Fibroblast of skin of abdomen (primary cell): Measurements from ENCODE around the gene MYH16. TPM values are rescaled to one million over a fixed set of nuclear protein-coding genes. Genes with fewer than 3 reads are reported as not detected.
"Not testable (repeated sequence)": the region's sequence is repeated elsewhere in the genome, so short reads cannot be mapped to it uniquely, and the experiment has no call there.

Experiments
- DNase-seq: peaks from one replicate; pipeline ENCODE4 v3.0.0-alpha.2; 2013
- polyA plus RNA-seq, 2 experiments: library from polyadenylated mRNA; unstranded; fragments of 120-200 nt; gene quantifications; one replicate each; pipeline ENCODE4 v1.2.1, GENCODE V29; 2013; ENCODE audit not compliant: insufficient read length in 2 of 2

The MYH16 gene
- not detected for polyA plus RNA-seq (2013, experiment 1 of 2; ENCODE audit: insufficient read length)
- 0.05 TPM for polyA plus RNA-seq (2013, experiment 2 of 2; ENCODE audit: insufficient read length)

DNA sequence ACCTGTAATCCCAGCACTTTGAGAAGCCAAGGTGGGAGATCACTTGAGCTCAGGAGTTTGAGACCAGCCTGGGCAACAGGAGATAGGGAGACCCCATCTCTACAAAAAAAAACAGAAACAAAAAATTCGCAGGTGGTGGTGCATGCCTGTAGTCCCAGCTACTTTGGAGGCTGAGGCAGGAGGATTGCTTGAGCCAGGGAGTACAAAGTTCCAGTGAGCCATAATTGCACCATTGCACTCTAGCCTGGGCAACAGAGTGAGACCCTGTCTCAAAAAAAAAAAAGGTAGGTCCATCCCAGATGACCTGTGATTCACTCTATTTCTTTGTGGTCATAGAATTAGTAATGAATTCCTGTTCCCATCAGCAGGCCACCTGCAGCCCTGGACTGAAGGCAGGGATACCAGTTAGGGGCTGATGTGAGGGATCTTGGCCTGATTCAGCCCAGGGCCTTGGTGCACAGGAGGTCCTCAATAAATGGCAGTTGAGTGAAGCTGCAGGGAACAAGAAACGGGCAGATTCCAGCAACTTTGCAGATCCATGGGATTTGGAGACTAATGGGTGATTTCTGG, at the start of gene MYH16:
MYH16 (plus strand) TSS at position 364 of the 570 bp plus-strand sequence.
- no peak for DNase-seq

DNA sequence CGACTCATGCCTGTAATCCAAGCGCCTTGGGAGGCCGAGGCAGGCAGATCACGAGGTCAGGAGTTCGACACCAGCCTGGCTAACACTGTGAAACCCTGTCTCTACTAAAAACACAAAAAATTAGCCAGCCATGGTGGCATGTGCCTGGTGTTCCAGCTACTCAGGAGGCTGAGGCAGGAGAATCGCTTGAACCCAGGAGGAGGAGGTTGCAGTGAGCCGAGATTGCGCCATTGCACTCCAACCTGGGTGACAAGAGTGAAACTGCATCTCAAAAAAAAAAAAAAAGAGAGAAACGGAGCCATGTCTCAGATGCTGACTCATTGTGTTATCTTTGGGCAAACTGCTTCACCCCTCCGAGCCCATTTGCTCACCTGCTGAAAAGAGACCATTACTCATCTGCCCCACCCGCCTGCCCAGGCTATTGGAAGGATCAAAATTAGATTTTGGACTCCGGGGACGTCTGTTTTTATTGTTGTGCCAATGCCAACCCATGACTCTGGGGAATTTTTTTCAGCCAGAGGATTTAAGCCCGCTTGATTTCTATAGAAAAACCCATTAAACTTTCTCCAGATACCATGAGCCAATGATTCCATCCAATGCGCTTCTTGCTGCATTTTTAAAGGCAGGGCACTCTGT, 48.3 kb upstream of the MYH16 start:
- not testable (repeated sequence) for DNase-seq

DNA sequence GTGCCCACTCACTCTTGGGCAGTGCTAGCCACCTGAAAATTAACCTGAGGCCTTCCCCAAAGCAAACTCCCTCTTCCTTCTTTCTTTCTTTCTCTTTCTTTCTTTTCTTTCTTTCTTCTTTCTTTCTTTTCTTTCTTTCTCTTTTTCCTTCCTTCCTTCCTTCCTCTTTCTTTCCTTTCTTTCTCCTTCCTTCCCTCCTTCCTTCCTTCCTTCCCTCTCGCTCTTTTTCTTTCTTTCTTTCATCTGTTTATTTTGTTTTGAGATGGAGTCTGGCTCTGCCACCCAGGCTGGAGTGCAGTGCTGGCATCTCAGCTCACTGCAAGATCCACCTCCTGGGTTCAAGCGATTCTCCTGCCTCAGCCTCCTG, 47.8 kb upstream of the MYH16 start:
- DNase-seq, result no peak

DNA sequence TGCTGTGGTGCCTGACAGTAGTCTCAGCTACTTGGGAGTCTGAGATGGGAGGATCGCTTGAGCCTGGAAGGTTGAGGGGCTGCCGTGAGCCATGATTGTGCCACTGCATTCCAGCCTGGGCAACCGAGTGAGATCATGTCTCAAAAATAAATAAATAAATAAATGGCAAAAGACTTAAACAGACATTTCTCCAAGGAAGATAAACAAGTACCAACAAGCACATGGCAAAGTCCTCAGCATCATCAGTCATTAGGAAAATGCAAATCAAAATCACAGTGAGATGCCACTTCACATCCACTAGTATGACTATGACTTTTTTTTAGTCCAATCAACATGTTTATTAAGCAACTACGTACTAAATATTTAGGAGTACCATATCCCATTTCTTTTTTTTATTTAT, 43.4 kb upstream of the MYH16 start:
- no peak for DNase-seq

DNA sequence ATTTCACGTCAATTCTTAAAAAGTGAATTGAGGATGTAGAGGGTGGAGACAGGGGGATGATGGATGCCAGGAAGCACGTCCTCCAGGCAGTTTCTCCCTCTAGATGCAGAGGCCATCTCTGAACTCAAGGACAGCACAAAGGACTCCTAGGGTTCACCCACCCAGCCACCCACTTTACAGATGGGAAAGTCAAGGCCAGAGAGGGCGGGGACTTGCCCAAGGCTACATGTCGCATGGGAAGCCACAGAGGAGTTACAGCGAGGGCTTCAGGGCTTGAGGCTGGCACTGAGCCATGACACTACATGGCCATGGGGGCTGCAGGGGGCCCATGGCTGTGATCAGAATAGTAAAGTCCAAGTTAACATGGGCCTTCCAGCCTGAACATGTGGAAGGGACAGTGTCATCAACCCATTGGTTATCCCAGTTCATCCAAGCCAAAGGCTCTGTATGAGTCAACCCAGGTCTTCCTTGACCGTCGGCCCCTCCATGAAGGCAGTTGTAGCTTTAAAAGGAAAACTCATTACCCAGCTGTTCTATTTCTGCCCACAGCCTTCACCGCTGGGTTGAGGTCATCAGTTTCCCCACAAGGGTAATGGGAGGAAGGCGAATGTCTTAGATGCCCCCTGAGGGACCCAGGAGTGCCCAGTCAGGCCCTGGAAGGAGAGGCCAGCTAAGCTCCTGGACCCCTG, 40.4 kb upstream of the MYH16 start:
- no peak for DNase-seq

DNA sequence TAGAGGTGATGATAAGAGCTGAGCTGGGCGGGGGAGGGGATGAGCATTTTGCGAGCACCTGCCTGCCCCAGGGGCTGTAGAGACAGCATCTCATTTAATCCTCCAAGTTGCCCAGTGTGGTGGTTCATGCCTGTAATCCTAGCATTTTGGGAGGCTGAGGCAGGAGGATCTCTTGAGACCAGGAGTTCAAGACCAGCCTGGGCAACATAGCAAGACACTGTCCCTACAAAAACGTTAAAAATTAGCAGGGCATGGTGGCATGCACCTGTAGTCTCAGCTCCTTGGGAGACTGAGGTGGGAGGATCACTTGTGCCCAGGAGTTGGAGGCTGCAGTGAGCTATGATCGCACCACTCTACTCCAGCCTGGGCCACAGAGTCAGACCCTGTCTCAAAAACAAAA, 39.7 kb upstream of the MYH16 start:
- DNase-seq, result not testable (repeated sequence)

DNA sequence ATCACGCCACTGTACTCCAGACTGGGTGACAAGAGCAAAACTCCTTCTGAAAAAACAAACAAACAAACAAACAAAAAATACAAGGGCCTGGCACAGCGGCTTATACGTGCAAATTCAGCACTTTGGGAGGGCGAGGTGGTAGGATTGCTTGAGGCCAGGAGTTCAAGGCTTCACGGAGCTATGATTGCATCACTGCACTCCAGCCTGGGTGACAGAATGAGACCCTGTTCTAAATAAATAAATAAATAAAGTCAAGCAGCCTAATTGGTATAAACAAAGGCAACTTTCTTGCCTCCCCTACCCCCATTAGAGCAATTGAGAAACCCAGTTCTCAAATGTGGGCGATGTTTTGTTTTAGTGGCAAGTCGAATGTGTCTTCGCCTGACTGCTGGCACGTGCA, 38.5 kb upstream of the MYH16 start:
- no peak for DNase-seq

DNA sequence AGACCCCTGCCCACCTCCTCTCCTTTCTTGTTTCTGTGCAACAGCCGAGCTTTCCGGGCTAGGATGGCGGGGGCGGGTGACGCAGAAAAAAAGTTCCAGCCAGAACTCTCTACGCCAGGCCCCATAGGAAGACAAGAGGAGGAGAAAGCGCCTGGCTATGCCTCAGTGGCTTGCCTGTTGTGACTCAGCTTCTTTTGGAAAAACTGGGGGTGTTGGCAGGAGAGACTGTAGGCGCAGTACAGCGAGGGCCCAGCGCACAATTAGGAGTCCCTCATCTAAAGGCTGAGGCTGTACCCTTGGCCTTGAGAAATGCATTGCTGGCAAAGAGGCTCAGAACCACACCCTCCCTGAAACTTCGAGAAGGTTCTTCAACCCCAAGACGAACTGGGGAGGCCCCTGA, 36.7 kb upstream of the MYH16 start:
- no peak for DNase-seq

DNA sequence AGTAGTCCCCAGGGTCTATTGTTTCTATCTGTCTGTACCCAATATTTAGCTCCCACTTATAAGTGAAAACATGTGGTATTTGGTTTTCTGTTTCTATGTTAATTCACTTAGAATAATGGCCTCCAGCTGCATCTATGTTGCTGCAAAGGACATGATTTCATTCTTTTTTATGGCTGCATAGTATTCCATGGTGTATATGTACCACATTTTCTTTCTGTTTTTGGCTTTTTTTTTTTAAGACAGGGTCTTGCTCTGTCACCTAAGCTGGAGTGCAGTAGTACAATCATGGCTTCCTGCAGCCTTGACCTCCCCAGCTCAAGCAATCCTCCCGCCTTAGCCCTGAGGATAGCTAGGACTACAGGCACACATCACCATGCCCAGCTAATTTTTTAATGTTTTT, 34.8 kb upstream of the MYH16 start:
- DNase-seq, result not testable (repeated sequence)

DNA sequence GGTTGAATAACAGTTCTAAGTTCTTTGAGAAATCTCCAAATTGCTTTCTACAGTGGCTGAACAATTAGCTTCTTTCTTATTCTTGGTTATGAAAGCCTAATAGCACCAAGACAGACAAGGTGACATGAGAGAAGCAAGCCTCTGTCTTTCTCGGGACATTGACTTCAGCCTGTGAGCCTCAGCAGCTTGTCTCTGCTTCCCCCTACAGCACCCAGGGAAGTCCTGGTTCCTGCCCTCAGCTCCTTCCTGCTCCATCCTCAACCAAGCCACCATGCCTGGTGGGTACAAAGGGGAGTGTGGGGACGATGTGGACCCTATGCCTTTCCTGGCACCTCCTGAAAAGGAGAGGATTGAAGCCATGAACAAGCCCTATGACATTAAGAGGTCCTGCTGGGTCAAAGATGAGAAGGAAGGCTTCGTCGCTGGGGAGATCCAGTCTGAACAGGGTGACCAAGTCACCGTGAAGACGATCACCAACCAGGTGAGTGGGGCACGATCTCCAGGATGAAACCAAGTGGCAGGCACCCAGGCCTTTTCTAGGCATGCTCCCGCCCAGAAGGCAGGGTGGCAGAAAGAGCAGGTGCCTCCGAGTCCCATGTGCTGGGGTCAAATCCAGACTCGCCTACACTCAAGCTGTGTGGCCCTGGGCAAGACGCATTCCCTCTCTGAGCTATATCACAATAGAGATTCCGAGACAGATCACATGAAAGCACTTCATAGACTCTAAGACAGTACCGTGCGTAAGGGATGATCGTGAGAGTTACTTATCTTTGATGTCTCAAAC, 33.9 kb upstream of the MYH16 start:
- DNase-seq, result no peak

DNA sequence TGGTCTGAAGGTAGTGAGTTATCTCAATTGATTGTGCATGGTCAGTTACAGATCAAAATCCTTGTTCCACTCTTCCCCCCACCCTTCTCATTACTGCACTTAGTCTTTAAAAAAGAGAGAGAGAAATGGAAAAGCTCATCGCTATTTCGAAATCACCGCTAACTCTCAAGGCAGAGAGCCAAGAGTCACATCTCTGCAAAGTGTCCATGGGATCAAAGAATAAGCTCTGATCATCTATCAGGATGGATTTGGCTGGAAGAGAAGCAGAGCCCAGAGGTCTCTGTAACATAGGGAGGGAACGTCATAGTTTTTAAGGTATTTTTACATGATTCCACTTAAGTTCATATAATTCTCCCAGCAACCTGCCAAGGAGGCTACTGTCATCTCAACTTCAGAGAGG, 30.0 kb upstream of the MYH16 start:
- no peak for DNase-seq

DNA sequence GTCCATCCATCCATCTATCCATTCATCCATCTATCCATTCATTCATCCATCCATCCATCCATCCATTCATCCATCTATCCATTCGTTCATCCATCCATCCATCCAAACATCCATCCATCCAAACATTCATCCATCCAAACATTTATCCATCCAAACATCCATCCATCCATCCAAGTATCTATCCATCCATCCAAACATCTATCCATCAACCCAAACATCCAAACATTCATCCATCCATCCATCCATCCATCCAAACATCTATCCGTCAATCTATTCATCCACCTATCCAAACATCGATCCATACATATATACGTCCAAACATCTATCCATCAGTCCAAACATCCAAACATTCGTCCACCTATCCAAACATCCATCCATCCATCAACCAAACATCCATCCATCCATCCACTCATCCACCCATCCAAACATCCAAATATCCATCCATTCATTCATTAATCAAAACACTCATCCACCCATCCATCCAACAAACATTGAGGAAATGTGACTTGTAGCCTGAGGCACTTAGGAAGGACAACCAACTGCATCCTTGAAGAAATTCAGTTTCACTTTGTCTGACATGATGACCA, 28.8 kb upstream of the MYH16 start:
- no peak for DNase-seq

DNA sequence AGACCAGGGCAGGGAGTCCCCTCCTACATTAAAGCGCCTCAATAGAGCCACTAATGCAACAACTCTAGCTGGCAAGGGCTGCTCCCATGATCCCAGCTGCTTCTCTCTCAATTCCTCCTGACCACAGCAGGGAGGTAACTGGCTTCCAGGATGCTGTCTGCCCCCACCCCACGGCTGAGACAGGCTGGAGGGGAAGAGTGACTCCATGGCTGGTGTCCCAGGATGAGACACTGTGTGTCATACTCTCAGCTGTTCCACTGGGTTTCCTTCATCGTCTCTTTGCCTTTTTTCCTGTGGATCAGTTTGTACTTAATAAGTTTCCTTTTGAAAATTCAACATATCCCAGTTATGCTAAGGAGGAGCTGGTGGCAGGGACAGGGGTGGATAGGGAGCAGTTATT, 27.7 kb upstream of the MYH16 start:
- peak; percentile 36 for DNase-seq

DNA sequence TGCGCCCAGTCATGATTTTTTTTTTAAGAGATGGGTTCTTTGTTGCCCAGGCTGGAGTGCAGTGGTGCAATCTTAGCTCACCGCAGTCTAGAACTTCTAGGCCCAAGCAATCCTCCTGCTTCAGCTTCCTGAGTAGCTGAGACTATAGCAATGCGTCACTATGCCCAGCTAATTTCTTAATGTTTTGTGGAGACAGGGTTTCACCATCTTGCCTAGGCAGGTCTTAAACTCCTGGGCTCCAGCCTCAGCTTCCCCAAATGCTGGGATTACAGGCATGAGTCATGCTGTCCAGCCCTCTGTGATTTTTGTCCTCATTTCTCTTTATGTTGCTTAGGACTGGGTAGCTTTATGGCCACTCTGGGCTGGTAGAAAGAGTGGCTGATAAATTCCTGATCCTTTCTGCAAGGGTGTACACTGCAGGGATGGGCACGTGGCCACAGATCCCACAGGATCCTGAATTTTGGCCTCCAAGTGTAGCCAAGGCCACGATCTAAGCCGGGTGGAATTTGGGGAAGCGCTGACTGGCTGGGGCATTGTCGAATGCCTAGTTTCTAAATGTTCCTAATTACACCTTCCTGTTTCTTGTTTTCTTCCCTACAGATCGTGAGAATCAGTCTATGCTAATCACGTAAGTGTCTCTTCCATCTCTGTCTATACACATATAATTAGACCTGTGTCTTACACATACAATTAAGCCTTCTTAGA, 24.1 kb upstream of the MYH16 start:
- no peak for DNase-seq

DNA sequence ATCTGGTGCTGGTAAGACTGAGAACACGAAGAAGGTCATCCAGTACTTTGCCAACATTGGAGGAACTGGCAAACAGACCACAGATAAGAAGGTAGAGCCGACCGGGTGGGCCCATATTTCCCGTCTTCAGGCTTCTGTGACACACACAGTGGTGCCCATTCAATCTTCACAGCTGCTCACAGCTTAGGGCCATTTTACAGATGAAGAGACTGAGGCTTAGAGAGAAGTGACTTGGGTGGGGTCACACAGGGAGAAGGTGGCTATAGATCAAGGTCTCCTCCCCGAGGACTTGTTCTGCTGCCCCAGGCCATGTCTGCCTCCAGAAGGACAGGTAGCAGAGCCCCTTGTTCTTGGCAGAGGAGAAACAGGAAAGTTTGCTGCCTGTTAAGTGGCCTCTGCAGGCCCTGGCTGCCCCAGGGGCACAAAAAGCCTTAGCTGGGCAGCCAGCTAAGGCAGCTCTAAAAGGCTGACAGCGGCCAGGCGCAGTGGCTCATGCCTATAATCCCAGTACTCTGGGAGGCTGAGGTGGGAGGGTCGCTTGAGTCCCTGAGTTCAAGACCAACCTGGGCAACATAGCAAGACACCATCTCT, 22.6 kb upstream of the MYH16 start:
- DNase-seq, result no peak

DNA sequence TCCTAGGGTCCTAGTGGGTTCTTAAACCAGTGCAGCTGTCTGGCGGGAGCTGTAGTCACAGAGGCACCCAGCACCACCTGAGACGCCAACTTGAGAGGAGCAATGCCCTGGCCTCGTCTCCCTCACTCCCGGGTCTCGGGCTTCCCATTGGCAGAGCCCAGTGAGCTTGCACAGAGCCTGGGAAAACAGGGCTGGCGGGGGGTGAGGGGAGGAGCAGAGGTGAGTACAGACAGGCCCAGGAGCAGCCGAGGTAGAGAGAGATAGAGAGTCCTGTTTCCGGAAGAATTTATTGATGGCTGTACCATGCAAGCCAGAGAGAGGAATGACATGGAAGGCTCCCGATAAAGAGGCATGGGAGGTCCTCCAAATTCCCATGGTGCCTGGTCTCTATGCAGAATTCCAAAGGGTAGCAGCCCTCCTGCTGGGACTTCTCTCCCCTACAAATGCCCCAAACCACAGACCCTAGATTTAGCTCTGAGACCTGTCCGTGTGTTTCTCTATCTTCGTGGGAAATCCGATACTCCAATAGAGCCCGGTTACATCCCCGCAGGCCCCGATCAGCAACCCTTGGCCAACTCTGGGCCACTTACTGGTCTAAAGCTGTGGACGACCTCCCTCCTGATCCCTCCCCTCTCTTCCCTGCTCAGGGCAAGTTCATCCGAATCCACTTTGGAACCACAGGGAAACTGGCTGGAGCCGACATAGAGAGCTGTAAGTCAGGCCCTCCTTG, 20.3 kb upstream of the MYH16 start:
- DNase-seq, result no peak

DNA sequence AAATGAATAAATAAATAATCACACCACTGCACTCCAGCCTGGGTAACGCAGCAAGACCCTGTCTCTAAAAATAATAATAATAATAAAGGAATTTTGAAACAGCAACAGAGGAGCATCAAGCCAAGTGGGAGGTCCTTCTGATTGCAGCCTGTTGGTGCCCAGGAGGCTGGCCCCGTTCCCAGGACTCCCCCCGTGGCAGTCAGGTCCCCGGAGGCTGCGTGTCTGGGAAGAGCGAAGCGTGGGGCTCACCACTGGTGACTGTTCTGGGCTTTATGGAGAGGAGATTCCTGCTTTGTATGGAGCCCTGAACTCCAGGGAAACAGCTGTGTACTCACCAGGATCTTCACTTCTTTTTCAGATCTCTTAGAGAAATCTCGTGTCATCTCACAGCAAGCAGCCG, 19.3 kb upstream of the MYH16 start:
- no peak for DNase-seq

DNA sequence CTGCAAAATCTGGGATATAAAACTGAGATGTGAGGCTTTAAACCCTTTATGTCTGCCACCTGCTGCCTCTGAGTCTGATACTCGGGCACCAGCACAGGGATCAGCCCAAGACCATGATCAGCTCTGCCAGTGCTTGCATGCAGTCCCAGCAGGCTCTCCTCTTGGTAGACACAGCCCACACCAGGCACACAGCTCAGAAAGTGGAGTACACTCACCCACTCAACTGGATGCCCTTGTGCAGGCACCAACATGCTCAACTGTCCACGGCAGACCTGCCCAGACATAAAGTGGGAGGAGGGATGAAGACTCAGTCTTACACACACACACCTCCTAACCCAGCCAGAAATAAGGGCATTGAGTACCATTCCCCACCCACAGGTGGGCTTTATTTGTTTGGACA, 18.2 kb upstream of the MYH16 start:
- DNase-seq, result no peak

DNA sequence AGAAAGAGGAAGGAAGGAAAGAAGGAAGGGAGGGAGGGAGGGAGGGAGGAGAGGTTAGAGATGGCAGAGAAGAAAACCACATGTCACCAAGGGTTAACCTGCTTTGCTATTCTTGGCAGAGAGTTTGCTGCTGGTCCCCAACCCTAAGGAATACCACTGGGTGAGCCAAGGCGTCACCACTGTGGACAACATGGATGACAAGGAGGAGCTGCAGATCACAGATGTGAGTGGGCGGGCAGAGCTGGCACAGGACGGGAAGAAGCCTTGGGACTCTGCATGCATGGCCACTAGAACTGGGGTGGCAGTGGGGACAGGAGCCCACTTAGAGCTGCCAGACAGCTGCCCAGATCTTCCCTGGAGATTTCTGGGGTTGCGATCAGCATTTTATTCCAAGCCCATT, 17.2 kb upstream of the MYH16 start:
- no peak for DNase-seq

DNA sequence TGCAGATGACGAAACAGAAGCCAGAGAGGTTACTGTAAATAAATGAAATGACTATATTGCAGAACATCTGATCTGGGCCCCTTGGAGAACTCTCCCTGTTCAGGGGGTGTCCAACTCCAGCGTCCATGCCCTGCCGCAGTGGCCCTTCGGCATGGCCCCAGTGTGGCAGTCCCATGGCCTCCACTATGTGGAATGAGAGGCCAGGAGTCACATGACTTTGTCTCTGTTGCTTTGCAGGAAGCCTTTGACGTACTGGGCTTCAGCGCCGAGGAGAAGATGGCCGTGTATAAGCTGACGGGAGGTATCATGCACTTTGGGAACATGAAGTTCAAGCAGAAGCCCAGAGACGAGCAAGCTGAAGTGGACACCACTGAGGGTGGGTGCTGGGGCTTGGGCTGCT, 15.6 kb upstream of the MYH16 start:
- no peak for DNase-seq

DNA sequence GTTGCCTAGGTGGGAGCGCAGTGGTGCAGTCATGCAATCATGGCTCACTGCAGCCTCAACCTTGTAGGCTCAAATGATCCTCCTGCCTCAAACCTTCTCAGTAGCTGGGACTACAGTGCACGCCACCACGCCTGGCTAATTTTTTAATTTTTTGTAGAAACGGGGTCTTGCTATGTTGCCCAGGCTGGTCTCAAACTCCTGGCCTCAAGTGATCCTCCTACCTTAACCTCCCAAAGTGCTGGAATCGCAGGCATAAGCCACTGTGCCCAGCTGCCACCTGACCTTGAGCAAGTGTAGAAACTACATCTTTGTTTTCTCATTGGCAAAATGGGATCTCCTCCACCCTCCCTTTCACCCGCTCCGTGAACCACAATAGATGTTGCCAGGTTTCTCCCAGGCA, 15.0 kb upstream of the MYH16 start:
- DNase-seq, result no peak
